AG10803 (cell line): ENCODE measurements around the gene ARHGEF28.
A peak's percentile ranks its signal among the peaks of the same experiment; 100 is the strongest.

Source experiments
- DNase-seq: peaks from one replicate; pipeline ENCODE4 v3.0.0; 2010; ENCODE audit warnings: low read depth
- H3K4me3 ChIP-seq: 2 replicates; pipeline ENCODE4 v1.5.1; 2011; ENCODE audit warnings: mild to moderate bottlenecking, low read length, control low read depth
- TF ChIP-seq, protein P1 (sequence below): conservative IDR thresholded peaks from 2 replicates; pipeline ENCODE4 v1.5.1; 2011; ENCODE audit warnings: mild to moderate bottlenecking, low read length, control low read depth, inconsistent platforms

ARHGEF28 gene

DNA sequence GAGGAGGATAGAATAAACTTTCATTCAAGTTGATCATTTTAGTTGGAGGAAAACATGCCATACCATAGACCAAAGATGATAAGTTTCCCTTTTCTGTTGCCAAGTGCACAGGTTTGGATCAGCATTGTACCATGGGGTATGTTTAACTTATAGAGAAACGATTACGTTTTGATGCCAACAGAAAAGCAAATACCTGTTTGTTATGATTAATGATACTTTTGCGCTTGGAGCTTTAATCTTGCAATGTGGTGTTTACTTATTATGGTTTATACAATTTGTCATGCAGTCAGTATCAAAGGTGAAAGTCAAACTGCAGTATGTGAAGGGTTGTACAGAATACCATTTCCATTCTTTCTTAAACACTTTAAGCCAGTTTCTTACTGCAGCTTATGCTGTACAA lies 13.2 kb upstream of the ARHGEF28 start:
- TF ChIP-seq, protein P1, sequence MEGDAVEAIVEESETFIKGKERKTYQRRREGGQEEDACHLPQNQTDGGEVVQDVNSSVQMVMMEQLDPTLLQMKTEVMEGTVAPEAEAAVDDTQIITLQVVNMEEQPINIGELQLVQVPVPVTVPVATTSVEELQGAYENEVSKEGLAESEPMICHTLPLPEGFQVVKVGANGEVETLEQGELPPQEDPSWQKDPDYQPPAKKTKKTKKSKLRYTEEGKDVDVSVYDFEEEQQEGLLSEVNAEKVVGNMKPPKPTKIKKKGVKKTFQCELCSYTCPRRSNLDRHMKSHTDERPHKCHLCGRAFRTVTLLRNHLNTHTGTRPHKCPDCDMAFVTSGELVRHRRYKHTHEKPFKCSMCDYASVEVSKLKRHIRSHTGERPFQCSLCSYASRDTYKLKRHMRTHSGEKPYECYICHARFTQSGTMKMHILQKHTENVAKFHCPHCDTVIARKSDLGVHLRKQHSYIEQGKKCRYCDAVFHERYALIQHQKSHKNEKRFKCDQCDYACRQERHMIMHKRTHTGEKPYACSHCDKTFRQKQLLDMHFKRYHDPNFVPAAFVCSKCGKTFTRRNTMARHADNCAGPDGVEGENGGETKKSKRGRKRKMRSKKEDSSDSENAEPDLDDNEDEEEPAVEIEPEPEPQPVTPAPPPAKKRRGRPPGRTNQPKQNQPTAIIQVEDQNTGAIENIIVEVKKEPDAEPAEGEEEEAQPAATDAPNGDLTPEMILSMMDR, result no peak
- no peak for DNase-seq

DNA sequence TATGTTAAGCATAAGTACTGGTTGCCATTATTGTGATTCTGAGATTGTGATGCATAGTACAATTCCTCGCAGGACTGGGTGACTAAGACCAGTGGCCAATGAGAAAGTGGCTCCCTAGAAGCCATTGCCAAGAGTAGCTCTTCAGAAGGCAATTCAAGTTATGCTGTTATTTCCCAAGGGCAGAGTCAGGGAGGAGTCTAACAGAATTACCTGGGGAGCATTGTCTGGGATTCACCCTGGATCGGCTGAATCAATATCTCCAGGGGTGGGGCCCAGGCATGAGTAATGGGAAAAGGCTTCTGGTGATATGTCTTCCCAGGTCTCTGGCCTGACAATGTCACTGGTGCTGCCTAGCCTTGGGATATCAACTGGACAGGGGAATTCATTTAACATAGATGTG lies 10.9 kb upstream of the ARHGEF28 start:
- no peak for DNase-seq
- TF ChIP-seq, protein P1, result no peak
- no peak overlapping the region for H3K4me3 ChIP-seq

More for the DNA sequence above, 13.2 kb upstream of the ARHGEF28 start:
- H3K4me3 ChIP-seq, result no peak overlapping the region

DNA sequence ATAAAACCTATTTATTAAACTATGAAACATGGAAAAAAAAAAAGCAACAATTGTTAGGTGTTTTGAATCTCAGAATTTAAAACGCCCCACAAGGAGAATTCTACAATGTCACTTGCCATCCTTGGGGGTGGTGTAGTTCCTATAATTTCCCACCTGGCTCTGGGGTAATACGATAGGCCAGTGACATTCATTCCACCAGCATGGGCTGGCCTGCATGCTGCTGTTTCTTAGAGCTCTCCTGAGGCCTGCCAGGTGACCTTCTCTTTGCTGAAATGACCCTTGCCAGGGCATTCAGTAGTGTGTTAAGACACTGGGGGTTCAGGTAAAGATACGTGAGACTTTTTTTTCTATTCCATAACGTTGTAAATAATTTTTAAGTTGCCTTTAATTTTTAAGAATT lies 10.0 kb upstream of the ARHGEF28 start:
- no peak overlapping the region for H3K4me3 ChIP-seq
- no peak for DNase-seq
- TF ChIP-seq, protein P1, result no peak

DNA sequence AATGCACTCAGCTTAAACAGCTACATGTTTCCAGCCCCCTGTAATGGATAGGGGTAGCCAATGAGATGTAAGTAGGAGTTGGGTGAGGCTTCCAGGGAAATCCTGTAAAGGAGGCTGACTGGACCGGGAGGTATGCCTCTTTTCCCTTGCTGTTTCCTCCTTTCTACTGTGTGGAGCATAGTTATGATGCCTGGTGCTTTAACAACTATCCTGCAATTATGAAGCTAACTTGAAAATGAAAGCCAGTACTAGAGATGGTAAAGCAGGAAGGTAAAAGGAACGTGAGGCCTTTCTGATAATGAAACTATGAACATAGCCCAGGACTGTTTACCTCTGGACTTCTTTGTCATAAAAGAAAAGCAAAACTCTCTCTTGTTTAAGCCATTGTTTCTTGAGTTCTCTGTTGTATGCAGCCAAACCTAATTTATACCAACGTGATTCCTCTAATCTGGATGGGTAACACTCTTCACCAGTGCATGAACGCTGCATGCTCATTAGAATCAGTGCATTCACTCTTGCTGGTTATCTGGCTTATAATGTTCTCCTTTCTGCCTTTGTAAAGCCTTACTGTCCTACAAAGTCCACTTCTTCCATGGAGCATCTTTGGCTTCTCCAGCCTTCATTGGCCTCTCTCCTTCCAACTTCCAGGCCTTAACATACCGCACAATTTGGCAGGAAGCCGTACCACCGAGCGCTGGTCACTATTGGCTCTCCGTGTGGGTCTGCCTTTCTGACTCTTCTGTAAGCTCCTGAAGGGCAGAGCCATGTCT lies 8.3 kb upstream of the ARHGEF28 start:
- TF ChIP-seq, protein P1, result no peak
- H3K4me3 ChIP-seq, result no peak overlapping the region
- DNase-seq, result peak; percentile 16

DNA sequence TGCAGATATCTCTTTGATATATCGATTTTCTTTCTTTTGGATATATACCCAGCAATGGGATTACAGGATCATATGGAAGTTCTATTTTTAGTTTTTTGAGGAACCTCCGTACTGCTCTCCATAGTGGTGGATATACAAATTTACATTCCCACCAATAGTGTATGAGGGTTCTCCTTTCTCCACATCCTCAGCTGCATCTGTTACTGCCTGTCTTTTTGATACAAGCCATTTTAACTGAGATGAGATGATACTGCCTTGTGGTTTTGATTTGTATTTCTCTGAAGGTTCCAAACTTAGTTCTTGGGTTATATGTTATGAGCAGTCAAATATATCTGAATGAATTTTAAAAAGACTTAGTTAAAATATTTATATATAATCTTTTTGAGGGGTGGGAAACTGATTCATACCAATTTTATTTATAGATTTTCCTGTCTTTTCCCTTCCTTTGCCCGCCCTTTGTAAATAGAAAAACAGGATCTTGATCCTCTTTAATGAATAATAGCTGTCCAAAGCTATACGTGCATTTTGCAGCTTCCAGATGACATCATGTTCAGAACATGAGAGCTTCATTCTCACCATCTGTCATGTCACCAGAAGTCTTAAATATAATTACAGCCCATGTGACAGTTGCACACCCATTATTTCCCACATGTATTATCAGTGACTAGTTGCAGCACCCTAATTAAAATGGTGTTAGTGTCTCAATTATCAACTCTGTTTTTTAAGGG lies 6.2 kb upstream of the ARHGEF28 start:
- no peak for DNase-seq
- no peak overlapping the region for H3K4me3 ChIP-seq
- TF ChIP-seq, protein P1, result no peak

DNA sequence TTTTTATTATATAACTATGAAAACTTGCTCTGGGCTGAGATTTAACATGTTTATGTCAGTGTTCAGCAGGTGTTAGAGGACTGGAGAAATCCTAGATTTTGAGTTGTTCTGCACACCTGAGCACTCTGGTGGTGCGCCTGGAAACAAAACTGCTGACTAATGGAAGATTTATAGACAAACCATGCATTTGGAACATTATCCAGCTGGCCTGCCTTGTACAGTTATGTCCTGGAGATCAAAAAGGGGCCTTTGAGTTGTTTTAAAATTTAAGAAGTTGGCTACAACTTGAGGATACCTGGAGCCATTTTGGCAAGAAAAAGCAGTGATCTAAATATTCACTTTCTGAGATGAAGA lies 5.7 kb upstream of the ARHGEF28 start:
- no peak for DNase-seq
- no peak overlapping the region for H3K4me3 ChIP-seq
- TF ChIP-seq, protein P1, result no peak

DNA sequence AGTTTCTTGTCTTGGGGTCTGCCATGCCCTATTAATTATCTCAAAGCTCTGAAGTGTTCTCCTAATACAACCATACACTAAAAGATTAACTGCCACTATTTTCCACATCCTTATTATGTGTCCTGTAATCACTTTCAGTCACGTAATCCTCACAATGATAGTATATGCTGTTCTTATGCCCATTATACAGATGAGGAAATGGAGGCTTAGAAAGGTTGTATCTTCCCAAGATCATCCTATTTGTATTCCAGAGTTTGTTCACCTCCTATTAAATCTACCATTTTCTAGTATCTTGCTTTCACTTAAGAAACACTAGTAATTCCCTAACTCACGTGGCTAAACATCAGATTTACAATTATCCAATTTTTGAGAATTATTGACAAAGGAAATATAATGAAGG lies 2.9 kb upstream of the ARHGEF28 start:
- no peak for DNase-seq
- H3K4me3 ChIP-seq, result no peak overlapping the region
- TF ChIP-seq, protein P1, result no peak
